HepG2 (cell line): ENCODE data around the gene RNF40. TPM values are rescaled to one million over a fixed set of nuclear protein-coding genes. Genes with fewer than 3 reads are reported as not detected.

Source experiments
- CENPX ChIP-seq: sonication (generic); formaldehyde crosslinking; IDR thresholded peaks from 2 replicates; pipeline ENCODE4 v1.9.0; 2021; ENCODE audit warnings: mild to moderate bottlenecking, missing genetic modification reagents, moderate library complexity
- GFI1 ChIP-seq: sonication (generic); formaldehyde crosslinking; IDR thresholded peaks from 2 replicates; pipeline ENCODE4 v1.5.0; 2020; ENCODE audit warnings: missing genetic modification reagents, mild to moderate bottlenecking, borderline replicate concordance
- KAT7 ChIP-seq: IDR thresholded peaks from 2 replicates; pipeline ENCODE4 v1.6.1; 2018; ENCODE audit warnings: borderline replicate concordance, missing compliant biosample characterization
- MTF2 ChIP-seq: sonication (generic); formaldehyde crosslinking; IDR thresholded peaks from 2 replicates; pipeline ENCODE4 v1.5.0; 2020; ENCODE audit warnings: missing genetic modification reagents, borderline replicate concordance
- MYNN ChIP-seq: sonication (generic); formaldehyde crosslinking; IDR thresholded peaks from 2 replicates; pipeline ENCODE4 v1.4.0; 2020; ENCODE audit warnings: mild to moderate bottlenecking, low read depth, missing genetic modification reagents
- NFIB ChIP-seq: sonication (generic); formaldehyde crosslinking; IDR thresholded peaks from 2 replicates; pipeline ENCODE4 v1.9.0; 2021; ENCODE audit warnings: missing genetic modification reagents, mild to moderate bottlenecking, borderline replicate concordance
- NKX3-1 ChIP-seq: sonication (generic); formaldehyde crosslinking; IDR thresholded peaks from 2 replicates; pipeline ENCODE4 v1.5.0; 2020; ENCODE audit warnings: missing genetic modification reagents
- POLR2A ChIP-seq, 2 experiments: IDR thresholded peaks; 2 replicates each; pipeline ENCODE4 v1.6.1; 2011; ENCODE audit warnings: low read depth in 2 of 2, low read length in 2 of 2, mild to moderate bottlenecking in 1 of 2, moderate library complexity in 1 of 2; ENCODE audit not compliant: insufficient read depth in 1 of 2
- RAD21 ChIP-seq: fragments of 450-650 bp; formaldehyde crosslinking; IDR thresholded peaks from 2 replicates; pipeline ENCODE4 v1.5.0; 2020; ENCODE audit warnings: mild to moderate bottlenecking
- SMARCC2 ChIP-seq: fragments of 450-650 bp; IDR thresholded peaks from 2 replicates; pipeline ENCODE4 v1.6.1; 2017; ENCODE audit warnings: antibody characterized with exemption, mild to moderate bottlenecking
- TAF1 ChIP-seq: sonication (generic); formaldehyde crosslinking; IDR thresholded peaks from 2 replicates; pipeline ENCODE4 v1.4.0; 2020; ENCODE audit warnings: missing genetic modification reagents
- ZBTB20 ChIP-seq: sonication (generic); formaldehyde crosslinking; IDR thresholded peaks from 2 replicates; pipeline ENCODE4 v1.8.1; 2023; ENCODE audit warnings: missing genetic modification reagents, low read depth, mild to moderate bottlenecking, borderline replicate concordance
- ZNF20 ChIP-seq: sonication (generic); formaldehyde crosslinking; IDR thresholded peaks from 2 replicates; pipeline ENCODE4 v1.4.0; 2020; ENCODE audit warnings: mild to moderate bottlenecking, moderate library complexity, missing genetic modification reagents
- ZNF792 ChIP-seq: IDR thresholded peaks from 2 replicates; pipeline ENCODE4 v1.6.1; 2016
- ZSCAN25 ChIP-seq: sonication (generic); formaldehyde crosslinking; IDR thresholded peaks from 2 replicates; pipeline ENCODE4 v1.8.0; 2022; ENCODE audit warnings: mild to moderate bottlenecking, missing genetic modification reagents
- polyA plus RNA-seq, 8 experiments: library from polyadenylated mRNA; depleted of rRNA in 3 of 8; stranded (reverse) in 7 of 8; unstranded in 1 of 8; fragments of >200 nt; fragmentation: Illumina TruSeq in 4 of 8; extraction: Trizol in 4 of 8; gene quantifications; 2 replicates each; pipeline versions ENCODE4 v1.2.1 to v1.2.3, GENCODE V29; 2011 to 2016; ENCODE audit warnings: low read depth in 4 of 8, missing spikeins in 1 of 8, mixed read lengths in 1 of 8; ENCODE audit not compliant: insufficient read depth in 1 of 8
- total RNA-seq, 5 experiments: library from RNA; depleted of rRNA; stranded (reverse); fragments of >200 nt; fragmentation: Illumina TruSeq; extraction: Trizol; gene quantifications; 2 replicates each; pipeline ENCODE4 v1.2.3, GENCODE V29; 2016; ENCODE audit warnings: low read depth in 1 of 5
- TF ChIP-seq, protein P1 (sequence below): sonication (generic); formaldehyde crosslinking; IDR thresholded peaks from 2 replicates; pipeline ENCODE4 v1.5.0; 2020; ENCODE audit warnings: mild to moderate bottlenecking, missing genetic modification reagents, borderline replicate concordance
- TF ChIP-seq, protein P2 (sequence below): sonication (generic); formaldehyde crosslinking; IDR thresholded peaks from 2 replicates; pipeline ENCODE4 v1.4.0; 2020; ENCODE audit warnings: mild to moderate bottlenecking, missing genetic modification reagents

RNF40 gene
- total and polyA plus RNA-seq, 2 of the 13 experiments (the other 11 are each of a cell fraction or from before 2014, with no cell fraction given) = 84.0 to 85.6 TPM

DNA sequence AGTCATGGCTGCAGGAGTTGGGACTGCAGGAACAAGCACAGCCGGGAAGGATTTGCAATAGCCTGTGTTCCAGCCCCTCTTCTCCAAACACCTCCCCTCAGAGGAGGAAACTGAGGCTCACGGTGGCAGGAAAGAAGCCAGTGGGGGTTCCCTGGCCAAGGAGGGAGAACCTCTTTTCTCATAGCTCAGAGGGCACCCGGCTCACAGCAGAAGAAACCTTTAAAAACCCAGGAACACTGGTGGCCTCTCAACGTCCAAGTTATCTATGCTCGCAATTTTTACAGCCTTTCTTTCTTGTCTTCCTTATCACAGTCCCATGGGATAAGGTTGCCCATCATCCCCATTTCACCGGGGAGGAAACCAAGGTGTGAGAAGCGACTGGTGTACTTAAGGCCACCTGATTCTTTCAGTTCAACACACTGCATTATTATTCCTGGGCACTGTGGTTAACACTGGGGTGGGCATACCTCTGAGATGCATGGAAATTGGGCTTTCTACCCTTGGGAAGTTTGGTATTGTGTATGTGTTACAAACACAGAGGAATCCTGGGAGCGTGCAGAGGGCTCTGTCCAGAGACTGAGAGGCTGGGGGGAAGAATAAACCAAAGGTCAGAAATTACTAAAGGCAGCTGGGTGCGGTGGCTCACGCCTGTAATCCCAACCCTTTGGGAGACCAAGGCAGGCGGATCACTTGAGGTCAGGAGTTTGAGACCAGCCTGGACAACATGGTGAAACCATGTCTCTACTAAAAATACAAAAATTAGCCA, 25.7 kb downstream of the RNF40 start (continued):
- TF ChIP-seq, protein P1, sequence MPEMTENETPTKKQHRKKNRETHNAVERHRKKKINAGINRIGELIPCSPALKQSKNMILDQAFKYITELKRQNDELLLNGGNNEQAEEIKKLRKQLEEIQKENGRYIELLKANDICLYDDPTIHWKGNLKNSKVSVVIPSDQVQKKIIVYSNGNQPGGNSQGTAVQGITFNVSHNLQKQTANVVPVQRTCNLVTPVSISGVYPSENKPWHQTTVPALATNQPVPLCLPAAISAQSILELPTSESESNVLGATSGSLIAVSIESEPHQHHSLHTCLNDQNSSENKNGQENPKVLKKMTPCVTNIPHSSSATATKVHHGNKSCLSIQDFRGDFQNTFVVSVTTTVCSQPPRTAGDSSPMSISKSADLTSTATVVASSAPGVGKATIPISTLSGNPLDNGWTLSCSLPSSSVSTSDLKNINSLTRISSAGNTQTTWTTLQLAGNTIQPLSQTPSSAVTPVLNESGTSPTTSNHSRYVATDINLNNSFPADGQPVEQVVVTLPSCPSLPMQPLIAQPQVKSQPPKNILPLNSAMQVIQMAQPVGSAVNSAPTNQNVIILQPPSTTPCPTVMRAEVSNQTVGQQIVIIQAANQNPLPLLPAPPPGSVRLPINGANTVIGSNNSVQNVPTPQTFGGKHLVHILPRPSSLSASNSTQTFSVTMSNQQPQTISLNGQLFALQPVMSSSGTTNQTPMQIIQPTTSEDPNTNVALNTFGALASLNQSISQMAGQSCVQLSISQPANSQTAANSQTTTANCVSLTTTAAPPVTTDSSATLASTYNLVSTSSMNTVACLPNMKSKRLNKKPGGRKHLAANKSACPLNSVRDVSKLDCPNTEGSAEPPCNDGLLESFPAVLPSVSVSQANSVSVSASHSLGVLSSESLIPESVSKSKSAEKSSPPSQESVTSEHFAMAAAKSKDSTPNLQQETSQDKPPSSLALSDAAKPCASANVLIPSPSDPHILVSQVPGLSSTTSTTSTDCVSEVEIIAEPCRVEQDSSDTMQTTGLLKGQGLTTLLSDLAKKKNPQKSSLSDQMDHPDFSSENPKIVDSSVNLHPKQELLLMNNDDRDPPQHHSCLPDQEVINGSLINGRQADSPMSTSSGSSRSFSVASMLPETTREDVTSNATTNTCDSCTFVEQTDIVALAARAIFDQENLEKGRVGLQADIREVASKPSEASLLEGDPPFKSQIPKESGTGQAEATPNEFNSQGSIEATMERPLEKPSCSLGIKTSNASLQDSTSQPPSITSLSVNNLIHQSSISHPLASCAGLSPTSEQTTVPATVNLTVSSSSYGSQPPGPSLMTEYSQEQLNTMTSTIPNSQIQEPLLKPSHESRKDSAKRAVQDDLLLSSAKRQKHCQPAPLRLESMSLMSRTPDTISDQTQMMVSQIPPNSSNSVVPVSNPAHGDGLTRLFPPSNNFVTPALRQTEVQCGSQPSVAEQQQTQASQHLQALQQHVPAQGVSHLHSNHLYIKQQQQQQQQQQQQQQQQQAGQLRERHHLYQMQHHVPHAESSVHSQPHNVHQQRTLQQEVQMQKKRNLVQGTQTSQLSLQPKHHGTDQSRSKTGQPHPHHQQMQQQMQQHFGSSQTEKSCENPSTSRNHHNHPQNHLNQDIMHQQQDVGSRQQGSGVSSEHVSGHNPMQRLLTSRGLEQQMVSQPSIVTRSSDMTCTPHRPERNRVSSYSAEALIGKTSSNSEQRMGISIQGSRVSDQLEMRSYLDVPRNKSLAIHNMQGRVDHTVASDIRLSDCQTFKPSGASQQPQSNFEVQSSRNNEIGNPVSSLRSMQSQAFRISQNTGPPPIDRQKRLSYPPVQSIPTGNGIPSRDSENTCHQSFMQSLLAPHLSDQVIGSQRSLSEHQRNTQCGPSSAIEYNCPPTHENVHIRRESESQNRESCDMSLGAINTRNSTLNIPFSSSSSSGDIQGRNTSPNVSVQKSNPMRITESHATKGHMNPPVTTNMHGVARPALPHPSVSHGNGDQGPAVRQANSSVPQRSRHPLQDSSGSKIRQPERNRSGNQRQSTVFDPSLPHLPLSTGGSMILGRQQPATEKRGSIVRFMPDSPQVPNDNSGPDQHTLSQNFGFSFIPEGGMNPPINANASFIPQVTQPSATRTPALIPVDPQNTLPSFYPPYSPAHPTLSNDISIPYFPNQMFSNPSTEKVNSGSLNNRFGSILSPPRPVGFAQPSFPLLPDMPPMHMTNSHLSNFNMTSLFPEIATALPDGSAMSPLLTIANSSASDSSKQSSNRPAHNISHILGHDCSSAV = no peak
- TF ChIP-seq, protein P2, sequence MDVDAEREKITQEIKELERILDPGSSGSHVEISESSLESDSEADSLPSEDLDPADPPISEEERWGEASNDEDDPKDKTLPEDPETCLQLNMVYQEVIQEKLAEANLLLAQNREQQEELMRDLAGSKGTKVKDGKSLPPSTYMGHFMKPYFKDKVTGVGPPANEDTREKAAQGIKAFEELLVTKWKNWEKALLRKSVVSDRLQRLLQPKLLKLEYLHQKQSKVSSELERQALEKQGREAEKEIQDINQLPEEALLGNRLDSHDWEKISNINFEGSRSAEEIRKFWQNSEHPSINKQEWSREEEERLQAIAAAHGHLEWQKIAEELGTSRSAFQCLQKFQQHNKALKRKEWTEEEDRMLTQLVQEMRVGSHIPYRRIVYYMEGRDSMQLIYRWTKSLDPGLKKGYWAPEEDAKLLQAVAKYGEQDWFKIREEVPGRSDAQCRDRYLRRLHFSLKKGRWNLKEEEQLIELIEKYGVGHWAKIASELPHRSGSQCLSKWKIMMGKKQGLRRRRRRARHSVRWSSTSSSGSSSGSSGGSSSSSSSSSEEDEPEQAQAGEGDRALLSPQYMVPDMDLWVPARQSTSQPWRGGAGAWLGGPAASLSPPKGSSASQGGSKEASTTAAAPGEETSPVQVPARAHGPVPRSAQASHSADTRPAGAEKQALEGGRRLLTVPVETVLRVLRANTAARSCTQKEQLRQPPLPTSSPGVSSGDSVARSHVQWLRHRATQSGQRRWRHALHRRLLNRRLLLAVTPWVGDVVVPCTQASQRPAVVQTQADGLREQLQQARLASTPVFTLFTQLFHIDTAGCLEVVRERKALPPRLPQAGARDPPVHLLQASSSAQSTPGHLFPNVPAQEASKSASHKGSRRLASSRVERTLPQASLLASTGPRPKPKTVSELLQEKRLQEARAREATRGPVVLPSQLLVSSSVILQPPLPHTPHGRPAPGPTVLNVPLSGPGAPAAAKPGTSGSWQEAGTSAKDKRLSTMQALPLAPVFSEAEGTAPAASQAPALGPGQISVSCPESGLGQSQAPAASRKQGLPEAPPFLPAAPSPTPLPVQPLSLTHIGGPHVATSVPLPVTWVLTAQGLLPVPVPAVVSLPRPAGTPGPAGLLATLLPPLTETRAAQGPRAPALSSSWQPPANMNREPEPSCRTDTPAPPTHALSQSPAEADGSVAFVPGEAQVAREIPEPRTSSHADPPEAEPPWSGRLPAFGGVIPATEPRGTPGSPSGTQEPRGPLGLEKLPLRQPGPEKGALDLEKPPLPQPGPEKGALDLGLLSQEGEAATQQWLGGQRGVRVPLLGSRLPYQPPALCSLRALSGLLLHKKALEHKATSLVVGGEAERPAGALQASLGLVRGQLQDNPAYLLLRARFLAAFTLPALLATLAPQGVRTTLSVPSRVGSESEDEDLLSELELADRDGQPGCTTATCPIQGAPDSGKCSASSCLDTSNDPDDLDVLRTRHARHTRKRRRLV (CRISPR knock-in tag) = 0 out of 2 replicates have a peak, but pooled peaks have one; percentile 8
- TF ChIP-seq ZBTB20 (CRISPR knock-in tag) = no peak
- no peak for TF ChIP-seq ZNF792 (CRISPR knock-in tag)
- TF ChIP-seq ZNF20 (CRISPR knock-in tag) = no peak
- TF ChIP-seq KAT7 = peak; percentile 61; the same call in 1 of the 2 replicates
- no peak for TF ChIP-seq SMARCC2
- TF ChIP-seq NKX3-1 (CRISPR knock-in tag) = 0 out of 2 replicates have a peak, but pooled peaks have one; percentile 35
- no peak for TF ChIP-seq MYNN (CRISPR knock-in tag)
- peak in 1 of 2 experiments; percentile 46; a peak in 1 of 4 replicates for TF ChIP-seq POLR2A (IDR thresholded peaks at IDR 0.05; ENCODE audit: insufficient read depth in 1 of 2, low read depth in 2 of 2, low read length in 2 of 2)
- TF ChIP-seq CENPX (CRISPR knock-in tag) = no peak
- peak; percentile 6; the same call in 1 of the 2 replicates for TF ChIP-seq RAD21
- no peak for TF ChIP-seq NFIB (CRISPR knock-in tag)
- 0 out of 2 replicates have a peak, but pooled peaks have one; percentile 49 for TF ChIP-seq MTF2 (CRISPR knock-in tag)
- peak; percentile 33; the same call in 1 of the 2 replicates for TF ChIP-seq TAF1 (CRISPR knock-in tag)
- 0 out of 2 replicates have a peak, but pooled peaks have one; percentile 46 for TF ChIP-seq GFI1 (CRISPR knock-in tag)
- TF ChIP-seq ZSCAN25 (CRISPR knock-in tag) = no peak
